Gastroesophageal sphincter (tissue), 4 donors: ENCODE measurements around the gene TMSB10. TPM values are rescaled to one million over a fixed set of nuclear protein-coding genes. Genes with fewer than 3 reads are reported as not detected.

Experiments
- ATAC-seq: fragments of 150-250 bp; one replicate; pipeline ENCODE4 v1.9.1; 2016; ENCODE audit warnings: mild to moderate bottlenecking, moderate library complexity
- H3K27ac ChIP-seq, 4 donors: fragments of 200-600 bp; sonication (generic) in 3 of 4; 1 replicate in 3 of 4; 2 replicates in 1 of 4; pipeline ENCODE4 v1.5.1; 2016 to 2019
- H3K27me3 ChIP-seq: fragments of 200-600 bp; sonication (generic); one replicate; pipeline ENCODE4 v1.5.1; 2019
- H3K36me3 ChIP-seq, 2 donors: fragments of 200-600 bp; sonication (generic); one replicate each; pipeline ENCODE4 v1.5.1; 2019; ENCODE audit warnings: control low read depth in 1 of 2
- H3K4me1 ChIP-seq, 3 donors: fragments of 200-600 bp; sonication (generic); 1 replicate in 2 of 3; 2 replicates in 1 of 3; pipeline ENCODE4 v1.5.1; 2016 to 2019; ENCODE audit warnings: control low read depth in 2 of 3
- H3K4me3 ChIP-seq, 2 donors: fragments of 200-600 bp; sonication (generic); one replicate each; pipeline ENCODE4 v1.5.1; 2019; ENCODE audit warnings: mild to moderate bottlenecking in 1 of 2, moderate library complexity in 1 of 2
- H3K9me3 ChIP-seq, 3 donors: fragments of 200-600 bp; sonication (generic); one replicate each; pipeline ENCODE4 v1.5.1; 2017 to 2019; ENCODE audit warnings: control low read depth in 2 of 3
- EP300 ChIP-seq: sonication (generic); formaldehyde crosslinking; IDR thresholded peaks from one replicate; pipeline ENCODE4 v1.6.1; 2017; ENCODE audit warnings: antibody characterized with exemption, mild to moderate bottlenecking
- POLR2A ChIP-seq, 2 donors: fragments of 450-650 bp; IDR thresholded peaks; one replicate each; pipeline ENCODE4 v1.6.1; 2017; ENCODE audit warnings: antibody characterized with exemption in 2 of 2, mild to moderate bottlenecking in 2 of 2, moderate library complexity in 1 of 2
- POLR2AphosphoS5 ChIP-seq: sonication (generic); formaldehyde crosslinking; IDR thresholded peaks from one replicate; pipeline ENCODE4 v1.6.1; 2017; ENCODE audit warnings: antibody characterized with exemption
- WGBS, 2 donors: methylation state at CpG; one replicate each; pipeline ENCODE4 v1.1.5; 2018; ENCODE audit warnings: low coverage in 1 of 2; 5-methylcytosine and 5-hydroxymethylcytosine counted together
- total RNA-seq, 4 donors: library from RNA; depleted of rRNA; stranded (reverse); fragments of >200 nt; gene quantifications; one replicate each; pipeline ENCODE4 v1.1.0, GENCODE V29; 2016
- TF ChIP-seq, protein P1 (sequence below), 4 experiments: fragments of 200-600 bp in 2 of 4; fragments of 450-650 bp in 2 of 4; sonication (generic) in 1 of 4; IDR thresholded peaks; one replicate each; pipeline ENCODE4 v1.5.1; 2017 to 2019; ENCODE audit warnings: antibody characterized with exemption in 4 of 4, mild to moderate bottlenecking in 2 of 4, moderate library complexity in 2 of 4

The TMSB10 gene
- 1,000 to 10,000 TPM in 3 of 4 donors, 100 to 1,000 TPM in 1; 797 to 2,612 (median 1,708) TPM for total RNA-seq

DNA sequence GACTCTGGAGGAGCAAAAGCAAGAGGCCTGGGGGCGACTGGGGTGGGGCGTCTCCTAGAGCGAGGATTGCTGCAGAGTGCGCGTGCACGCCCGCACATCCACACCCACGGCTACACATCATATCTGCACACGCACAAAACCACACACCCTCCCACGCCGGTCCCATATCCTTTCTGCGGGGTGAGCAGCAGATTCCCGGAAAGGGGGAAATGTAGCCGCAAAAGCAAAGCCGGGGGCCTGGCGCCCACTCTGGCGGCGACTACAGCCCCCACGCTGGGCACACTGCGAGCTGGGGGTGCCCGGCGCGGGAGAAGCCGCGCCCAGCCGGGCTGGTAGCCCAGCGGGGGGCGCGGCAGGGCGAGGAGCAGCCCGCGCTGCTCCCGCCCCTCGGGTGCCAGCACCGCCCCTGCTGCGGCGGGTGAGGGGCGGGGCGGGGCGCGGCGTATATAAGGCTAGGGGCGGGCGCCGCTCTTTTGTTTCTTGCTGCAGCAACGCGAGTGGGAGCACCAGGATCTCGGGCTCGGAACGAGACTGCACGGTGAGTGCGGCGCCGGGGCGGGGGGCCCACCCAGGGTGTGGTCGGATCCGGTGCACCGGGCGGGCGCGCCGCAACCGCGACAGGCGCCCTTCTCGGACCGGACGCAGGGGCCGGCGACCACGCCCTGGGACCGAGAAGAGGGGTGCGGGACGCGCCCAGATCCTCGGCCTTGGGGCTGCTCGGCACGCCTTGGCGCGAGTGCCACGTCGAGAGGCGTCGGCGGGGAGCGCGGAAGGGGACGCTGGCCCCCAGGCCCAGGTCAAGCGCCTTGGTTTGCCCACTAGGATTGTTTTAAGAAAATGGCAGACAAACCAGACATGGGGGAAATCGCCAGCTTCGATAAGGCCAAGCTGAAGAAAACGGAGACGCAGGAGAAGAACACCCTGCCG is at the start of gene TMSB10:
Gene TMSB10 (plus strand): TSS at position 476 of the 927 bp plus-strand sequence.
- Histone ChIP-seq H3K27me3 (no peaks in the 10 kb centered on the region), H3K27ac (peak within 1 kb of the TSS; percentile 78 to 95 (median 94)), H3K4me3 (peak within 1 kb of the TSS; percentile 92 to 97), H3K36me3 (no peaks in the 10 kb centered on the region), H3K4me1 (peaks cover 0 to 23% (median 4%) of the 10 kb centered on the region in 3 donors), H3K9me3 (no peaks in the 10 kb centered on the region)
- TF ChIP-seq, protein P1, sequence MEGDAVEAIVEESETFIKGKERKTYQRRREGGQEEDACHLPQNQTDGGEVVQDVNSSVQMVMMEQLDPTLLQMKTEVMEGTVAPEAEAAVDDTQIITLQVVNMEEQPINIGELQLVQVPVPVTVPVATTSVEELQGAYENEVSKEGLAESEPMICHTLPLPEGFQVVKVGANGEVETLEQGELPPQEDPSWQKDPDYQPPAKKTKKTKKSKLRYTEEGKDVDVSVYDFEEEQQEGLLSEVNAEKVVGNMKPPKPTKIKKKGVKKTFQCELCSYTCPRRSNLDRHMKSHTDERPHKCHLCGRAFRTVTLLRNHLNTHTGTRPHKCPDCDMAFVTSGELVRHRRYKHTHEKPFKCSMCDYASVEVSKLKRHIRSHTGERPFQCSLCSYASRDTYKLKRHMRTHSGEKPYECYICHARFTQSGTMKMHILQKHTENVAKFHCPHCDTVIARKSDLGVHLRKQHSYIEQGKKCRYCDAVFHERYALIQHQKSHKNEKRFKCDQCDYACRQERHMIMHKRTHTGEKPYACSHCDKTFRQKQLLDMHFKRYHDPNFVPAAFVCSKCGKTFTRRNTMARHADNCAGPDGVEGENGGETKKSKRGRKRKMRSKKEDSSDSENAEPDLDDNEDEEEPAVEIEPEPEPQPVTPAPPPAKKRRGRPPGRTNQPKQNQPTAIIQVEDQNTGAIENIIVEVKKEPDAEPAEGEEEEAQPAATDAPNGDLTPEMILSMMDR (IDR thresholded peaks at IDR 0.05) = peak in 3 of 4 experiments; percentile 5 to 45 (median 18)
- TF ChIP-seq POLR2AphosphoS5 (peak; percentile 99), EP300 (no peak), POLR2A (IDR thresholded peaks at IDR 0.05) (peak; percentile 98)
- ATAC-seq = peak; percentile 86
- 0% methylated on average over 5 of the region's 94 CpGs; no CpG with 5 or more reads in 1 of the 2 donors for WGBS, 2 donors

GRCh38 chr2:84855731-84856130 is 49.7 kb upstream of the TMSB10 start:
- Histone ChIP-seq H3K4me1 (no peaks in the 10 kb centered on the region), H3K9me3 (no peaks in the 10 kb centered on the region), H3K36me3 (no peaks in the 10 kb centered on the region), H3K27me3 (peaks cover 12% of the 10 kb centered on the region), H3K4me3 (no peak overlapping the region), H3K27ac (no peak overlapping the region)
- TF ChIP-seq, protein P1 (IDR thresholded peaks at IDR 0.05) = no peak
- no peak for TF ChIP-seq POLR2A (IDR thresholded peaks at IDR 0.05)
- TF ChIP-seq POLR2AphosphoS5 = no peak
- TF ChIP-seq EP300 = no peak
- ATAC-seq = no peak
- WGBS, 2 donors = 69% methylated on average over 5 of the region's 11 CpGs; no CpG with 5 or more reads in 1 of the 2 donors

DNA sequence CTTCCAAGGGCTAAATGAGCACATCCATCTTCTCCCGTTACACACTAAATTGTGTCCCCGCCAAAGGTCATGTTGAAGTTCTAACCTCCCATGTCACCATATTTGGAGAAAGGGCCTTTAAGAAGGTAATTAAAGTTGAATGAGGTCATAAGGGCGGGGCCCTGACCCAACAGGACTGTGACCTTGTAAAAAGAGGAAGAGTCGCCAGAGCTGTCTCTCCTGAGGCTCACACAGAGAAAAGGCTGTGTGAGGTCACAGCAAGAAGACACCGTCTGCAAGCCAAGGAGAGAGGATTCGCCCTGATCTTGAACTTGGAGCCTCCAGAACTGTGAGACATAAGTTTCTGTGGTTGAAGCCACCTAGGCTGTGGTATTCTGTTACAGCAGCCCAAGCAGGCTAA is 48.7 kb upstream of the TMSB10 start:
- H3K4me1 ChIP-seq = no peaks in the 10 kb centered on the region
- WGBS, 2 donors = 48 to 77% methylated on average over 2 to 4 of the region's 6 CpGs
- H3K27ac ChIP-seq = no peak overlapping the region
- H3K4me3 ChIP-seq = no peak overlapping the region
- H3K36me3 ChIP-seq = no peaks in the 10 kb centered on the region
- no peaks in the 10 kb centered on the region for H3K9me3 ChIP-seq
- TF ChIP-seq, protein P1 (IDR thresholded peaks at IDR 0.05) = no peak
- TF ChIP-seq EP300 (no peak), POLR2AphosphoS5 (no peak), POLR2A (IDR thresholded peaks at IDR 0.05) (no peak)
- H3K27me3 ChIP-seq = peaks cover 15% of the 10 kb centered on the region
- ATAC-seq = no peak

DNA sequence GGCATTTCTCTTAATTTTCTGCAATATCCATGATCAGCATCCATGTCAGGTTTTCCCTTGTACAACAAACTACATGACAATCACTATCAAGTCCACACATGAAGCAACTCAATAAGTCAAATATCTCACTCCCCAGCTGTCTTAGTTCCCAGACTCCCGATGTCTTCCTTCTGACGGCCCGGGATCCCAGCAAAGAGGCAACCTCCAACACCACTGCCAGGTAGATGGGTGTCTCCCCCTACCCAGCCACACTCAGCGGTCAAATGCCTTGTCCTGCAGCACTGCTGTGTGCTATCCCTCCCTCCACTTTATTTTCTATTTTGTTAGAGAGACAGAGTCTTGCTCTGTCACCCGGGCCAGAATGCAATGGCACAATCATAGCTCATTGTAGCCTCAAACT is 47.9 kb upstream of the TMSB10 start:
- ATAC-seq = no peak
- Histone ChIP-seq H3K36me3 (no peaks in the 10 kb centered on the region), H3K4me1 (no peaks in the 10 kb centered on the region), H3K4me3 (no peak overlapping the region), H3K9me3 (no peaks in the 10 kb centered on the region), H3K27ac (no peak overlapping the region), H3K27me3 (peaks cover 23% of the 10 kb centered on the region)
- WGBS, 2 donors = 87% methylated on average over 5 of the region's 5 CpGs; no CpG with 5 or more reads in 1 of the 2 donors
- TF ChIP-seq, protein P1 (IDR thresholded peaks at IDR 0.05) = no peak
- TF ChIP-seq POLR2A (IDR thresholded peaks at IDR 0.05) (no peak), EP300 (no peak), POLR2AphosphoS5 (no peak)
